GM19328 (cell line): ENCODE results near the gene KRIT1.
"Not testable (repeated sequence)": the region's sequence is repeated elsewhere in the genome, so short reads cannot be mapped to it uniquely, and the experiment has no call there.

Source experiments
- ATAC-seq: cut with Tn5 transposase; IDR thresholded peaks from one replicate; pipeline ENCODE4 v1.9.1; 2021; ENCODE audit warnings: mild to moderate bottlenecking, moderate library complexity; ENCODE audit not compliant: unreplicated experiment

KRIT1 gene

DNA sequence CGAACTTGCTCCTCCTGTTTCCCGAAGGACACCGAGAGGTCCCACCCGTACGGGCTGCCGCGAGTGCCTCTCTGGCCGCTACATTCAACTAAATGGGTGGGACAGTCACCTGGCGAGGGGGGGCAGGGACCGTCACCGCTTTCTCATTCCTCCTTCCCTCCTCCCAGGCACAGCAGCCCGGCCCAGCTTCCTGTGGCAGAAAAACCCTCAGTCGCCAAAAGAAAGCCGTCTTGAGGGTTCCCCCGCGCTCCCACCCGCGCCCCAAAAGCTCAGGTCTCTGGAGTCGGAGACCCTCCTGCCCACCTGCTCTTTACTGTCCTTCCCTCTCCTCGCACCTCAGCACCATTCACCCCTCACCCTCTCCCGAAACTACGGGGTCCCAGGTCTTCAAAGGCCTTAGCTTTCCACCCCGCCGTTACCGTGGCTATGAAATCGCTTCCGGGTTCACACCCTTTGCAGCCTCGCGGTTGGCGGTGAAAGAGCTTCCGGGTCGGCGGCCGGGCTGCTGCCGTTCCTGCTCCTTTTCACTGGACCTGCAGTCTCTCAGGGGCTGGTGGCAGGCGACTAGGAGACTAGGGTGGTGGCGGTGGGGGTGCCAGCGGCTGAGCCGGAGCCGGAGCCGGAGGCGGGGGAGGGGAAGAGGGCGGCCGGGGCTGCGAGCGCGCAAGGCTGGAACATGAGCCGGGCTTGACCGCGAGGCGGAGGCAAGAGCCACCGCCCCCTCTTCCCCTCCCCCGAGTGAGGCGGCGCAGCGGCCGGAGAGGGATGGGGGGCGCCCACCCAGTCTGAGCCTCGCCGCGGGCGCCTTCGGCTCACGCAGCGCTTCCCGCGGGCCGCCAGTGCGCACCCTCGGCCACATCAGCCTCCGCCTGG, at the start of gene KRIT1, which contains the start of gene ANKIB1:
KRIT1 (minus strand) TSS at position 428 of the 873 bp plus-strand sequence. CDS start 3,779 bp downstream, outside the sequence.
ANKIB1 (plus strand) TSS at position 488 of the 873 bp plus-strand sequence. CDS start 49,005 bp downstream, outside the sequence.
- peak; percentile 73 for ATAC-seq

- no peak for ATAC-seq
Observed at GRCh38 chr7:92295391-92295790, 49.7 kb upstream of the KRIT1 start.

DNA sequence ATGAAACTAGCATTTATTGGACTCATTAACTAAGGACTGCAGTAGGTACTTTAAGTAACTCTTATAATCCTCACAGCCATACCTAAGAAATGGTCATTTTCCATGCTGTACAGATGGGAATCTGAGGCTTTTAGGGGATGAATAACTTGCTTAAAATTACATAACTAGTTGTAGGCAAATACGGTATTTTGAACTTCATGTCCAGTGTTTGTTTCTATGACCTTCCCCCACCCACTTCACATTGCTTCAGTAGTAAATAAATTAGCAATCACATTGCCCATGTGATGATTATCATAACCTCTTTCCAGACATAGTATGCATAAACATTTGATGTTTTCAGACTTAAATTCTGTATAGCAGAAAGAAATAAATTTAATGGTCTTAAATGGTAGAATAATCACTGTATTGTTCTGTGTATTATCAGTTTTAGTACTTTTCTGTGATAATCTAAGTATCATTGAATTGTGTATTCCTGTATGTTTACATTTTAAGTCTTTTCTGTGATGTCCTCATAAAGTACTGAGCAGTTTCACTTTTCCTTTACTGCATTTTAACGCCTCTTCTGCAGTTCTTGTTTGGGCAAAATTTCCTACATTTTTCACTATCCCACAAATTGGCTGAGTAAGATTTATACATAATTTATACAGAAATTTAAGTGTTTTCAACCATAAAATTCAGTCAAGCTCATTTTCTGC, 48.3 kb upstream of the KRIT1 start:
- no peak for ATAC-seq

GRCh38 chr7:92292981-92293380, 47.3 kb upstream of the KRIT1 start:
- no peak for ATAC-seq

DNA sequence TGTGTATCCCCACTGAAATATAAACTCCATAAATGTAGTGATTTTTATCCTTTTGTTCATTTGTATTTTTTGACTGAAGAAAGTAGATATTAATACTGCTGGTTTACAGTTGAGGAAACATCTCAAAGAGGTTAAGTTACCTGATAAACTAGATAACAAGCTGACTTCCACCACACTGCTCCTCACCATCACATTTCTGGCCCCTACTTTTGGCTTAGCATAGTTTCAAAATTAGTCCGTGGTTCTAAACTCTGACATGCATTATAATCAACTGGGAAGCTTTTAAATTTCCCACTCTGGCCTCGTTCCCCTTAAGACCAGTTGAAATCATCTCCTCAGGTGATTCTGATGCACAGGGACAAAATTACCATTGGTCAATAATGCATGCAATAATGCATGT, 43.6 kb upstream of the KRIT1 start:
- no peak for ATAC-seq

- ATAC-seq = no peak
Observed at GRCh38 chr7:92282930-92283329, 37.2 kb upstream of the KRIT1 start.

- no peak for ATAC-seq
Observed at GRCh38 chr7:92282221-92282814, 36.6 kb upstream of the KRIT1 start.

- no peak for ATAC-seq
Observed at GRCh38 chr7:92281031-92281430, 35.3 kb upstream of the KRIT1 start.

- ATAC-seq = no peak
Observed at GRCh38 chr7:92279396-92280031, 33.8 kb upstream of the KRIT1 start.

DNA sequence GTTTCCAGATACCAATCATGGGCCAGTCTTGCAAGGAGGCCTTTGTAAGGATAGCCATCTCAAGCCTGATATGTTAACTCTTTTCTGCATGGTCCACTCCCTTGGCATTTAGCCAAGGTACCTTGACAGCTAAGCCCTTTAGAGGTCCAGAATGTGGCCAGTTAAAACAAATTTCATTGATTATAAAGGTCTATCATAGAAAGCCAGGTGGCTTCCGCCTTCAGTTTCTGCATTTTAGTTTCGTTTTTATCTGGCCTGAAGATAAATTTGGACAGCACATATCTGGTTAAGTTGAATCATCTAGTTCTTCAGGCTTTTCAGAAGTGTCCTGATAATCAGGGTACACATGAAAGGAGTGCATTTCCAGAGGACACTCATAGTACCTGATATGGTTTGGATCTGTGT, 30.7 kb upstream of the KRIT1 start:
- ATAC-seq = peak; percentile 86

- ATAC-seq = no peak
Observed at GRCh38 chr7:92275327-92275726, 29.6 kb upstream of the KRIT1 start.

DNA sequence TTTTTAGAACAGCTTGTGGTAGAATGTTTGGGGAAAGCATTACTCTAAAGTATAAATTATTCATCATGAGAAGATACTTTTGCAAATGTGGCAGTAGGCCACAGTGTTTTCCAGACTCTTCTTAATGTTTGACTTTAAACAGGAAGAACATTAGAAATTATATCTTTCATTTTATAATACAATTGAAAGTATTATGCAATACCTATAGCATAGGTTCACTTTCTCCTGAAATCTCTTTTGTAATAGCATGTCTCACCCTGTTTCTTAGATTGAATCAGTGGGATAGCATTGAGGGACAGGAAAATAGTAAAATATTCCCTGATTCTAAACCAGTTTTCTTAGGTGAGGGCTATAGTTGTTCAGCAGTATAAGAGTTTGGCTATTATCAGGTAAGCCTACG, 23.2 kb upstream of the KRIT1 start:
- ATAC-seq = no peak

GRCh38 chr7:92266415-92267241, 20.9 kb upstream of the KRIT1 start:
- ATAC-seq = no peak

GRCh38 chr7:92260248-92260781, 14.6 kb upstream of the KRIT1 start:
- ATAC-seq = no peak

- ATAC-seq = no peak
Observed at GRCh38 chr7:92259610-92260247, 14.0 kb upstream of the KRIT1 start.

DNA sequence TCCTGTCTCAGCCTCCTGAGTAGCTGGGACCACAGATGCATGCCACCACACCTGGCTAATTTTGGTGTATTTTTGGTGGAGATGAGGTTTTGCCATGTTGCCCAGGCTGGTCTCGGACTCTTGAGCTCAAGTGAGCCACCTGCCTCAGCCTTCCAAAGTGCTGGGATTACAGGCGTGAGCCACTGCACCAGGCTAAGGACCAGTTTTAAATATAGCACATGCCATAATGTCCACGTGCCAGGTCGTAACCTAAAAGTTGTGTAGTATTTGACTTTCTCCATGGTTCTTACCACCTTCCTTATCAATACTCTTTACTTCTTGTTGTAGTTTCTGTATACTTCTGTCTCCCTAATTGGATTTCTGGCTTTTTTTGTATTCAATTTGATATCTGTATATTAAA, 13.3 kb upstream of the KRIT1 start:
- ATAC-seq = no peak

- no peak for ATAC-seq
Observed at GRCh38 chr7:92255308-92255707, 9.6 kb upstream of the KRIT1 start.

- not testable (repeated sequence) for ATAC-seq
Observed at GRCh38 chr7:92254800-92255199, 9.1 kb upstream of the KRIT1 start.

- no peak for ATAC-seq
Observed at GRCh38 chr7:92253251-92253650, 7.5 kb upstream of the KRIT1 start.
